ENCODE measurements around the gene RIMBP3C. TPM values are rescaled to one million over a fixed set of nuclear protein-coding genes. Genes with fewer than 3 reads are reported as not detected.
"Not testable (repeated sequence)": the region's sequence is repeated elsewhere in the genome, so short reads cannot be mapped to it uniquely, and the experiment has no call there.

The RIMBP3C gene
- polyA plus RNA-seq, 1 donor from 2014 or later, result 0.07 TPM

DNA sequence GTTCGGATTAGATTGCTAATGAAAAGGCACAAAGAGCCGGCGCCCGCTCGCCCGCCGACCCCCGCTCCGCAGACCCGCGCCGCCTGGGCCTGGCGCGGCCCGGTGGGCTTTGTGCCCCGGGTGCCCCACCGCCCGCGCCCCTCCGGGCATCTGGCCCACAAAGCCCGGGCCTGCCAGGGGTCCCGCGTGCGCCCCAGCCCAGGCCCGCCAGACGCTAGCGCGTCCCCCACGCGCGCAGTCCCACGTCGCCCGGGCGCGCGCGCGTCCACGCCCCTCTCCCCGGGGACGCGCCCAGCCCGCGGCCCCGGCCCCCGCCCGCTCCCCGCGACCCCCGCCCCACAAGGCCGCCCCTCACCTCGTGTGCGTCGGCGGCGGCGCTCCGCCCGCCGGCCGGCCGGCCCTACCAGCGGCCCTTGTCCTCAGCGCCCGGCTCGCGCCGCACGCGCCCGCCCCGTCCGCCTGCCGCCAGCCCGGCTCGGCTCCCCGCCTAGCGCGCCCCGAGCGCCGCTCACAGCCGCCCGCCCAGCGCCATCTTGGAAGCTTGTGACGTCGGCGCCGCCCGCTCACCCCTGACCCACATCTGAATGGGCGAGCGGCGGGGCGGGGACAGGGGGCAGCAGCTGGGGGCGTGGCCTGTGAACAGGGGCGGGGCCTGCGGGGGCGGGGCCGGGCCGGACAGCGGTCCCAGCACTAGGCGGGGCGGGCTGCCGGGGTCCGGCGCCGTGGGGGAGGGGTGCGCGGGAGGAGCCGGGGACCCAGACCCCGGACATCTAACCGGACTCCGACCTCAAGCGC is 34.1 kb downstream of the RIMBP3C start:
- not testable (repeated sequence) for H3K9me2 ChIP-seq (ENCODE audit: insufficient read depth, low read length); H4K20me1 ChIP-seq (ENCODE audit: insufficient read depth); H3K79me2 ChIP-seq (replicated peaks; ENCODE audit: insufficient read depth, low read length); H3K4me3 ChIP-seq (ENCODE audit: low read length); H3K27me3 ChIP-seq (ENCODE audit: insufficient read depth, low read depth, low read length); H2AFZ ChIP-seq (ENCODE audit: low read depth, low read length); H3K9me3 ChIP-seq (ENCODE audit: low read length); H3F3A ChIP-seq (ENCODE audit: insufficient read depth, low read length, poor library complexity, severe bottlenecking); H3K36me3 ChIP-seq (ENCODE audit: insufficient read depth, low read length); H3K4me2 ChIP-seq (ENCODE audit: low read length); H3K27ac ChIP-seq (ENCODE audit: low read length); H3K9ac ChIP-seq (ENCODE audit: low read length)

DNA sequence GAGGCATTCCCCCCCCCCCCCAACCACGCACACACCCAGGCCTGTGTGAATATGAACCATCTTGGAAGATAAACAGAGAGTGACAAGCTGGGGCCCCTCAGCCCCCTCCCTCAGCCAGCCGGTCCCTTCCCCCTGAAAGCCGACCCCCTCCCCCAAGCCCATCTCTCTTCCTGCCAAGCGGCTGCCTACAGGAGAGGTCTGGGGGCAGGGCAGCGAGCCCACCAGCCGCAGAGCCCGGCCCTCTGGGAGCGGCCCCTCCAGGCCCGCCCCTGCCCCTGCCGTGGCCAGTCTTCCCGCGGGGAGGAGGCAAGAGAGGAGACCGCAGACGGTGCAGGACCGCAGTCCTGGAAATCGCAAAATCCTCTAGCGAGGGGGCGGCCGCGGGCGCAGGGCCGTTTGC is 34.7 kb downstream of the RIMBP3C start:
- not testable (repeated sequence) for H3K36me3 ChIP-seq (ENCODE audit: insufficient read depth, low read length); H3K9me3 ChIP-seq (ENCODE audit: low read length); H4K20me1 ChIP-seq (ENCODE audit: insufficient read depth); H3K27ac ChIP-seq (ENCODE audit: low read length); H3K79me2 ChIP-seq (replicated peaks; ENCODE audit: insufficient read depth, low read length); H3F3A ChIP-seq (ENCODE audit: insufficient read depth, low read length, poor library complexity, severe bottlenecking); H3K9ac ChIP-seq (ENCODE audit: low read length); H2AFZ ChIP-seq (ENCODE audit: low read depth, low read length); H3K9me2 ChIP-seq (ENCODE audit: insufficient read depth, low read length); H3K4me3 ChIP-seq (ENCODE audit: low read length); H3K27me3 ChIP-seq (ENCODE audit: insufficient read depth, low read depth, low read length); H3K4me2 ChIP-seq (ENCODE audit: low read length)

DNA sequence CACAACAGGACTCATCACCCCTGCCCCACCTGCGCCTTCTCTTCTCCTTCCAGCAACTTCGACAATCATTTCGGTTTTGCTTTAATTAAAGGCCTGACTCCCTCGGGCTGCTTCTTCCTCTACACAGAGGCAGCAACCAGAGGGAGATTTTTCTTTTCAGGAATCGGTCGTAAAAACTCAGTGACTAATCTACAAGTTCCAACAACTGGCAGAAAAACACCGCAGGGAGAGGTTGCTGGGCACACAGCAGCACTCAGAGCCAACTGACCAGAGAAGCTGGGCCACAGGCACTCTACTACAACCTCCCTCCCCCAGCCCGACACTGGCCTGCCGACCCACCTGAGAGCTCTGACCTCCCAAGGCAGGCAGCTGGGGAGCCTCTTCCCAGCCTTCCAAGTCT is 36.0 kb downstream of the RIMBP3C start:
- H3K4me2 ChIP-seq (ENCODE audit: low read length); H2AFZ ChIP-seq (ENCODE audit: low read depth, low read length); H3K4me3 ChIP-seq (ENCODE audit: low read length); H3K27me3 ChIP-seq (ENCODE audit: insufficient read depth, low read depth, low read length); H3F3A ChIP-seq (ENCODE audit: insufficient read depth, low read length, poor library complexity, severe bottlenecking); H3K9me2 ChIP-seq (ENCODE audit: insufficient read depth, low read length); H3K27ac ChIP-seq (ENCODE audit: low read length); H3K79me2 ChIP-seq (replicated peaks; ENCODE audit: insufficient read depth, low read length); H3K36me3 ChIP-seq (ENCODE audit: insufficient read depth, low read length); H4K20me1 ChIP-seq (ENCODE audit: insufficient read depth); H3K9me3 ChIP-seq (ENCODE audit: low read length); H3K9ac ChIP-seq (ENCODE audit: low read length): not testable (repeated sequence)

DNA sequence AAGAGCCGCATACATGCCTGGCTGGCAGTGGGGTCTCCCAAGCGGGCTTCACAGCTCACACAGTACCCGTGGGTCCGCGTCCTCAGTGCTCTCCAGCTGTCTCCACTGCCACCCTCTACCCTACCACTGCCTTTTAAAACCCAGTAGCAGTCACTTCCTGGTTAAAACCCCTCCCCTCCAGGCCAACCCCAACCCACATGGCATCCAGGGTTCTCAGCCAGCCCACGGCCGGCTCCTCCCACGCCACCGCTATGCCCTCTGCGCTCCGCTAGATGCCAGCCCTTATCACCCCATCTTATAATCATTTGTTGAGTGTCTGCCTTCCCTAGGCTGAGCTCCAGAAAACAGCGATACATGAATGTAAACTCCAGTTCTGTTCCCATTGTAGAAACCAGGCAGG is 37.1 kb downstream of the RIMBP3C start:
- H3K4me2 ChIP-seq (ENCODE audit: low read length); H3K79me2 ChIP-seq (replicated peaks; ENCODE audit: insufficient read depth, low read length); H2AFZ ChIP-seq (ENCODE audit: low read depth, low read length); H4K20me1 ChIP-seq (ENCODE audit: insufficient read depth); H3K36me3 ChIP-seq (ENCODE audit: insufficient read depth, low read length); H3K9me2 ChIP-seq (ENCODE audit: insufficient read depth, low read length); H3K4me3 ChIP-seq (ENCODE audit: low read length); H3K9me3 ChIP-seq (ENCODE audit: low read length); H3F3A ChIP-seq (ENCODE audit: insufficient read depth, low read length, poor library complexity, severe bottlenecking); H3K27ac ChIP-seq (ENCODE audit: low read length); H3K9ac ChIP-seq (ENCODE audit: low read length); H3K27me3 ChIP-seq (ENCODE audit: insufficient read depth, low read depth, low read length): not testable (repeated sequence)

DNA sequence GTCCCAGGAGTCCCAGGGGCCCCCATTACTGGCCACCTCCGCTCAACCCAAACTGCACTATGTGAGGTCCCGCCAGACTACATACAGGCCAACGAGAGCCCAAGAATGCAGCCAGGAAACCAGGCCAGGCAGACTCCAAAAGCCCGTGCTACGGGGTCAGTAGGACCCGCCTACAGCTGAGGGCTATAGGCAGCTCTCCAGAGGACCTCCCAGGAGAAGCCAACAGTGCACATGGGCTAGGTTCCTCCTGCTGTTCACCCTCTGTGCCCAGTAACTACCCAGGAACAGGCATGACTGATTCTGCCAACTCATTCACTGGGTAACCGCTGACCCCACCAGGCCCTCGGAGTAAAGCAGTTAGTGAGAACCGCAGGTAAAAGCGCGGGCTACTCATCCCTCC is 39.2 kb downstream of the RIMBP3C start:
- H3K27me3 ChIP-seq (ENCODE audit: insufficient read depth, low read depth, low read length); H3K9me3 ChIP-seq (ENCODE audit: low read length); H3K4me3 ChIP-seq (ENCODE audit: low read length); H3K4me2 ChIP-seq (ENCODE audit: low read length); H3K79me2 ChIP-seq (replicated peaks; ENCODE audit: insufficient read depth, low read length); H4K20me1 ChIP-seq (ENCODE audit: insufficient read depth); H3K36me3 ChIP-seq (ENCODE audit: insufficient read depth, low read length); H2AFZ ChIP-seq (ENCODE audit: low read depth, low read length); H3K9me2 ChIP-seq (ENCODE audit: insufficient read depth, low read length); H3F3A ChIP-seq (ENCODE audit: insufficient read depth, low read length, poor library complexity, severe bottlenecking); H3K27ac ChIP-seq (ENCODE audit: low read length); H3K9ac ChIP-seq (ENCODE audit: low read length): not testable (repeated sequence)

DNA sequence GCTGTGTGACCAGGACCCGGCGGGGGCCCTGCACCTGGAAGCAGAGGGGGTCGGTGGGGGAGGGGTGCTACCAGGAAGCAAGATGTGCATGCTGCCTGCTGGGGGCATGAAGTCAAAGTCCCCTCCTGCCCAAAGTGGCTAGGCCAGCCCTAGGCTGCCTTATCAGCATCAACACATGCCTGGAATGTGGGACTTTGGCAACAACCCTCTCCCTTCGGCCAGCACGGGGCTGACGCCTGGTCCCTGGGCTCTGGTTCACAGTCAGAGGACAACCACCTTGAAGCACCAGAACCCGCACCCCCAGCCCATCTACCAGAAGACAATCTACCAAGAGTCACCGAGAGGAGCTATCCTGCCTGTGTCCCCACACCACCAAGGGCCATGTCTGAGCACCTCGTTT is 40.9 kb downstream of the RIMBP3C start:
- H4K20me1 ChIP-seq (ENCODE audit: insufficient read depth); H3K4me2 ChIP-seq (ENCODE audit: low read length); H3K9me2 ChIP-seq (ENCODE audit: insufficient read depth, low read length); H3K27ac ChIP-seq (ENCODE audit: low read length); H3K27me3 ChIP-seq (ENCODE audit: insufficient read depth, low read depth, low read length); H3K36me3 ChIP-seq (ENCODE audit: insufficient read depth, low read length); H3K9ac ChIP-seq (ENCODE audit: low read length); H3K9me3 ChIP-seq (ENCODE audit: low read length); H3F3A ChIP-seq (ENCODE audit: insufficient read depth, low read length, poor library complexity, severe bottlenecking); H2AFZ ChIP-seq (ENCODE audit: low read depth, low read length); H3K4me3 ChIP-seq (ENCODE audit: low read length); H3K79me2 ChIP-seq (replicated peaks; ENCODE audit: insufficient read depth, low read length): not testable (repeated sequence)

DNA sequence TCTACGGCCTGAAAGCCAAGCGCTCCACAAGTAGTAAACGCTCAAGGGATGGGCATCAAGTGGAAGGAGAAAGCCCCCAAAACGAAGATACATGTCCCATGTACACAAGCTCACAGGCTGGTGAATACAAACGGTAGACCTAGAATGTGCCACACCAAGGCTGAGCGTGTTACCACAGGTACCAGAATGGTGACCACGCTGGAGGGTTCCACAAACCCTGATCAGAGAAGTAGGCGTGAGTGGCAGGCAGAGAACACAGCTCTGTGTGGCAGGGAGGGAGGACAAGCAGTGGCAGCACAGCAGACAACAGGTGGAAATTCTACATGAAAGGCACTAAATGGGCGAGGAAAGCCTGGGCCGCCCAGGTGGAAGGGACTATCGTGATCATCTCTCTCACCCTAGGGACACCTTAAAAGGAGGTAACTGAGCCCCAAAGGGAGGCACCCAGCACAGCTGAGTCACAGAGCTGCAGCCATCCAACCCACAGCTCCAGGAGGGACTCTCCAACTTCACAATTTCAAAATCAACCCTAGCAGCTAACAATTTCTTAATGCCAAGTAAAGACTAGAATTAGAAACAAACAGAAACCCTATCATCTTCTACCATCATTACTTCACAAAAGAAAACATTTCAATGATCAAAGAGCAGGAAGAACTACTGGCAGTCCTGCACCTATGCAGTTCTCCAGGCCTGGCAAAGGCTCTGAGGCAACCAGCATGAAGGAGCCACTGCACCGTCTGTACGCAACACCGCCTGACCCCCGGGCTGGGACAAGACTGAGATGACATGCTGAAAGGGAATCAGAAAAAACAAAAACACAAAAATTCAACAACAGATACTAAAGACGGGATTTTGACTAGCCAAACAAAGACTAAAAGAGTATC is 51.4 kb downstream of the RIMBP3C start:
- not testable (repeated sequence) for H3K79me2 ChIP-seq (replicated peaks; ENCODE audit: insufficient read depth, low read length); H3F3A ChIP-seq (ENCODE audit: insufficient read depth, low read length, poor library complexity, severe bottlenecking); H2AFZ ChIP-seq (ENCODE audit: low read depth, low read length); H3K27me3 ChIP-seq (ENCODE audit: insufficient read depth, low read depth, low read length); H3K9ac ChIP-seq (ENCODE audit: low read length); H3K36me3 ChIP-seq (ENCODE audit: insufficient read depth, low read length); H3K9me2 ChIP-seq (ENCODE audit: insufficient read depth, low read length); H4K20me1 ChIP-seq (ENCODE audit: insufficient read depth); H3K4me2 ChIP-seq (ENCODE audit: low read length); H3K4me3 ChIP-seq (ENCODE audit: low read length); H3K9me3 ChIP-seq (ENCODE audit: low read length); H3K27ac ChIP-seq (ENCODE audit: low read length)

DNA sequence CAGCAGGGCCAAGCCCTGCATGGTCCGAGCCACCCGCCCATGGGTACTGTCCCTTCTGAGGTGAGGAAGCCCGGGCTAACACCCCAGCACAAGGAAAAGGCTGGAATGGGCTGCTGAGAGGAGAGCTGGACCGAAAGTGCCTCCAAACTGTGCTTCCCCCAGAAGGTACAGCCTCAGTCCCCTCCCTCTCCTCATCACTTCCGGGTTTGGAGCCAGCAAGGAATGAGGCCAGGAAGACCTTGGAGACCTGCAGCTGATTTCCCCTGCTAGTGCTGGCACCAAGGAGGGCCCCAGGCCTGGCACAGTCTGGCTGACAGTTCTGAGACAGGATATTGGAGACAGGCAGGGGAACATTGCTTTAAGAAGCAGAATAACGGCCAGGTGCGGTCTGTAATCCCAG is 52.8 kb downstream of the RIMBP3C start:
- not testable (repeated sequence) for H3K9me2 ChIP-seq (ENCODE audit: insufficient read depth, low read length); H2AFZ ChIP-seq (ENCODE audit: low read depth, low read length); H3K9ac ChIP-seq (ENCODE audit: low read length); H4K20me1 ChIP-seq (ENCODE audit: insufficient read depth); H3K9me3 ChIP-seq (ENCODE audit: low read length); H3K36me3 ChIP-seq (ENCODE audit: insufficient read depth, low read length); H3K79me2 ChIP-seq (replicated peaks; ENCODE audit: insufficient read depth, low read length); H3F3A ChIP-seq (ENCODE audit: insufficient read depth, low read length, poor library complexity, severe bottlenecking); H3K4me2 ChIP-seq (ENCODE audit: low read length); H3K4me3 ChIP-seq (ENCODE audit: low read length); H3K27me3 ChIP-seq (ENCODE audit: insufficient read depth, low read depth, low read length); H3K27ac ChIP-seq (ENCODE audit: low read length)
